Measurements from ENCODE around the gene MAGI1.

DNA sequence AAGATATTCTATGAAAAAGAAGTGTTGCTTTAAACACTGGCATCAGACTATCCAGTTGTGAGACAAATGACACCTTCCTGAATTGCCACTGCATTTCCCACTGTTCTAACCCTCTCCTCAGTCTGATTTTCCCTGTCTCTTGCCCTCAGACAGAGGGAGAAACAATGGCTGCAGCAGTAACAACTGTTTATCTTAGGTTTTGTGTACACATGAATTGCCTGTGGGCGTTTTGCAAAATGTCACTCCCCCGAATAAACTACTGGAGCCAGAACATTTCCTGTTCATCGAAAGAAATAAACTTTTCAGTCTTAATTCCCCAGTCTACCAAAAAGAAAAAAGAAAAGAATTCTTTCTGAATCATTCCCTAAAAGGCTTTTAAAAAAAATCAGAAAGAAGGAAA lies 155.1 kb downstream of the MAGI1 start:
- TF ChIP-seq OVOL2 (CRISPR knock-in tag; IDR thresholded peaks at IDR 0.05; ENCODE audit: borderline replicate concordance) = no peak
- no peak for TF ChIP-seq CTCF (IDR thresholded peaks at IDR 0.05)
- no peak for TF ChIP-seq JUN (CRISPR knock-in tag; IDR thresholded peaks at IDR 0.05)
- no peak for TF ChIP-seq ARID4B (CRISPR knock-in tag; IDR thresholded peaks at IDR 0.05; ENCODE audit: borderline replicate concordance)
- no peak for TF ChIP-seq MAX (CRISPR knock-in tag; IDR thresholded peaks at IDR 0.05)
- no peak for TF ChIP-seq ZNF423 (CRISPR knock-in tag; IDR thresholded peaks at IDR 0.05)
- no peak for TF ChIP-seq TEAD4 (CRISPR knock-in tag; IDR thresholded peaks at IDR 0.05)

Data from WTC11 (cell line).